Renal pelvis (tissue), 4 donors: ENCODE data around the gene LGI1. TPM values are rescaled to one million over a fixed set of nuclear protein-coding genes. Genes with fewer than 3 reads are reported as not detected.

Source experiments
- DNase-seq: peaks from one replicate; pipeline ENCODE4 v3.0.0-alpha.2; 2013
- polyA plus RNA-seq, 3 donors: library from polyadenylated mRNA; unstranded; fragments of 120-200 nt; gene quantifications; one replicate each; pipeline ENCODE4 v1.2.1, GENCODE V29; 2013; ENCODE audit not compliant: insufficient read length in 3 of 3

The LGI1 gene
- polyA plus RNA-seq, 3 donors: 3.8 to 7.1 (median 5.1) TPM

DNA sequence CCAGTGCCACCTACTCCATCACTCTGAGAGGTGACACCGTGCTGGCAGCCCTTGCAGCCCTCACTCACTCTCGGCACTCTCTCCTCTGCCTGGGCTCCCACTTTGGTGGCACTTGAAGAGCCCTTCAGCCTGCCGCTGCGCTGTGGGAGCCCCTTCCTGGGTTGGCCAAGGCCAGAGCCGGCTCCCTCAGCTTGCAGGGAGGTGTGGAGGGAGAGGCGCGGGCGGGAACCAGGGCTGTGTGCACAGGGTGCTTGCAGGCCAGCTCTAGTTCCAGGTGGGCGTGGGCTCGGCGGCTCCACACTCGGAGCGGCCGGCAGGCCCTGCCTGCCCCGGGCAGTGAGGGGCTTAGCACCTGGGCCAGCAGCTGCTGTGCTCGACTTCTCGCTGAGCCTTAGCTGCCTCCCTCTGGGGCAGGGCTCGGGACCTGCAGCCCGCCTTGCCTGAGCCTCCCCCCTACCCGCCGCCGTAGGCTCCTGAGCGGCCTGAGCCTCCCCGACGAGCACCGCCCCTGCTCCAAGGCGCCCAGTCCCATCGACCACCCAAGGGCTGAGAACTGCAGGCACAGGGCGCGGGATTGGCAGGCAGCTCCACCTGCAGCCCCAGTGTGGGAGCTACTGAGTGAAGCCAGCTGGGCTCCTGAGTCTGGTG is 87.4 kb downstream of the LGI1 start:
- no peak for DNase-seq

Other genes with a start within 250 kb of the LGI1 start
- under 1 TPM in 1 of 3 donors, not detected in 2; 0.03 TPM for gene FFAR4, start 191.3 kb upstream of the LGI1 start, polyA plus RNA-seq
- gene RBP4, start 156.7 kb upstream of the LGI1 start, polyA plus RNA-seq: under 1 TPM; 0.35 to 0.73 (median 0.36) TPM
- 1 to 10 TPM in 2 of 3 donors, under 1 TPM in 1; 0.33 to 1.7 (median 1.7) TPM for gene PDE6C, start 145.4 kb upstream of the LGI1 start, polyA plus RNA-seq
- 10 to 100 TPM; 26.7 to 46.6 (median 31.0) TPM for gene FRA10AC1, start 55.3 kb upstream of the LGI1 start, polyA plus RNA-seq
- gene SLC35G1, start 136.0 kb downstream of the LGI1 start, polyA plus RNA-seq: 1 to 10 TPM; 7.2 to 9.1 (median 7.8) TPM
- 10 to 100 TPM; 29.4 to 43.1 (median 36.3) TPM for gene PLCE1, start 236.0 kb downstream of the LGI1 start, polyA plus RNA-seq